Right atrium auricular region (tissue), 2 donors: ENCODE measurements around the gene PHF19. TPM values are rescaled to one million over a fixed set of nuclear protein-coding genes. Genes with fewer than 3 reads are reported as not detected.
A peak's percentile ranks its signal among the peaks of the same experiment; 100 is the strongest.

Experiments
- DNase-seq: peaks from one replicate; pipeline ENCODE4 v3.0.0-alpha.2; 2019; ENCODE audit warnings: low spot score
- H3K27ac ChIP-seq, 2 donors: fragments of 200-600 bp; sonication (generic); 1 replicate in 1 of 2; 2 replicates in 1 of 2; pipeline ENCODE4 v1.5.1; 2016 to 2019
- H3K27me3 ChIP-seq, 2 donors: fragments of 200-600 bp; sonication (generic); one replicate each; pipeline versions ENCODE4 v1.5.1 to v1.6.0; 2017 to 2019
- H3K36me3 ChIP-seq: fragments of 200-600 bp; sonication (generic); one replicate; pipeline ENCODE4 v1.5.1; 2016
- H3K4me1 ChIP-seq, 2 donors: fragments of 200-600 bp; sonication (generic); one replicate each; pipeline versions ENCODE4 v1.5.1 to v1.6.0; 2017 to 2019
- H3K4me3 ChIP-seq, 2 donors: fragments of 200-600 bp; sonication (generic); 1 replicate in 1 of 2; 2 replicates in 1 of 2; pipeline ENCODE4 v1.5.1; 2017 to 2019; ENCODE audit warnings: mild to moderate bottlenecking in 1 of 2, moderate library complexity in 1 of 2
- H3K9me3 ChIP-seq, 2 donors: fragments of 200-600 bp; sonication (generic); one replicate each; pipeline ENCODE4 v1.5.1; 2019
- total RNA-seq, 2 donors: library from RNA; depleted of rRNA; stranded (reverse); fragments of >200 nt; gene quantifications; one replicate each; pipeline ENCODE4 v1.1.0, GENCODE V29; 2016
- TF ChIP-seq, protein P1 (sequence below), 2 donors: fragments of 200-600 bp; sonication (generic); IDR thresholded peaks; one replicate each; pipeline ENCODE4 v1.5.1; 2019; ENCODE audit warnings: antibody characterized with exemption in 2 of 2

Gene PHF19
- total RNA-seq, 2 donors from 2014 or later, result 11.9 to 13.9 TPM

DNA sequence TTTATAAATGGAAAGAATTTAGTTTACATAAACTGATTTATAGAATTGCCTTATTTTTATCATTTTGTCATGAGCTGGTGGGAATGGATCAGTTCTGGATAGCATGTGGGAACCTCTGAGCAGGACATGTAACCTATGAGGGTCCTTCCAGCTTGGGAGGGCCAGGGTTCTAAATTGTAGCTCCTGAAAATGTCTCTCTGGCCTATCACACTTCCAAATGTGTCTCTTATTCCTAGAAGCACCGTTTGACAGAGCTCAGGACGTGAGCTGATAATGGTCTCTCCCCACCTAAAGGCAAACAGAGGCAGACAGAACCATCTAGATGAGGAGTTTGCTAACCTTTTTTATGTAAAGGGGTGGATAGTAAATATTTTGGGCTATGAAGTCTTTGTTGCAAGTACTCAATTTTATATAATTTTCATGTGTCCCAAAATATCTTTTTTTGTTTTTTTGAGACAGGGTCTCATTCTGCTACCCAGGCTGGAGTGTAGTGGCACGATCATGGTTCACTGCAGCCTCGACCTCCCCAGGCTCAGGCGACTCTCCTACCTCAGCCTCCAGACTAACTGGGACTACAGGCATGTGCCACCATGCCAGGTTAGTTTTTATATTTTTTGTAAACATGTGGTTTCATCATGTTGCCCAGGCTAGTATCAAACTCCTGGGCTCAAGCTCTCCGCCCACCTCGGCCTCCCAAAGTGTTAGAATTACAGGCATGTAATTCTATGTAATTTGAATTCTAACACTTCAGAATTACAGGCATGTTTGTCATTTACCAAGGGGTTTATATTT, 45.6 kb upstream of the PHF19 start:
- Histone ChIP-seq H3K27me3 (no peaks in the 10 kb centered on the region), H3K9me3 (no peaks in the 10 kb centered on the region), H3K36me3 (no peaks in the 10 kb centered on the region), H3K4me3 (no peak overlapping the region), H3K4me1 (peaks cover 0 to 40% of the 10 kb centered on the region in 2 donors), H3K27ac (peak overlapping the region; percentile 16 to 86)
- DNase-seq, result no peak
- TF ChIP-seq, protein P1, sequence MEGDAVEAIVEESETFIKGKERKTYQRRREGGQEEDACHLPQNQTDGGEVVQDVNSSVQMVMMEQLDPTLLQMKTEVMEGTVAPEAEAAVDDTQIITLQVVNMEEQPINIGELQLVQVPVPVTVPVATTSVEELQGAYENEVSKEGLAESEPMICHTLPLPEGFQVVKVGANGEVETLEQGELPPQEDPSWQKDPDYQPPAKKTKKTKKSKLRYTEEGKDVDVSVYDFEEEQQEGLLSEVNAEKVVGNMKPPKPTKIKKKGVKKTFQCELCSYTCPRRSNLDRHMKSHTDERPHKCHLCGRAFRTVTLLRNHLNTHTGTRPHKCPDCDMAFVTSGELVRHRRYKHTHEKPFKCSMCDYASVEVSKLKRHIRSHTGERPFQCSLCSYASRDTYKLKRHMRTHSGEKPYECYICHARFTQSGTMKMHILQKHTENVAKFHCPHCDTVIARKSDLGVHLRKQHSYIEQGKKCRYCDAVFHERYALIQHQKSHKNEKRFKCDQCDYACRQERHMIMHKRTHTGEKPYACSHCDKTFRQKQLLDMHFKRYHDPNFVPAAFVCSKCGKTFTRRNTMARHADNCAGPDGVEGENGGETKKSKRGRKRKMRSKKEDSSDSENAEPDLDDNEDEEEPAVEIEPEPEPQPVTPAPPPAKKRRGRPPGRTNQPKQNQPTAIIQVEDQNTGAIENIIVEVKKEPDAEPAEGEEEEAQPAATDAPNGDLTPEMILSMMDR (IDR thresholded peaks at IDR 0.05), result no peak

DNA sequence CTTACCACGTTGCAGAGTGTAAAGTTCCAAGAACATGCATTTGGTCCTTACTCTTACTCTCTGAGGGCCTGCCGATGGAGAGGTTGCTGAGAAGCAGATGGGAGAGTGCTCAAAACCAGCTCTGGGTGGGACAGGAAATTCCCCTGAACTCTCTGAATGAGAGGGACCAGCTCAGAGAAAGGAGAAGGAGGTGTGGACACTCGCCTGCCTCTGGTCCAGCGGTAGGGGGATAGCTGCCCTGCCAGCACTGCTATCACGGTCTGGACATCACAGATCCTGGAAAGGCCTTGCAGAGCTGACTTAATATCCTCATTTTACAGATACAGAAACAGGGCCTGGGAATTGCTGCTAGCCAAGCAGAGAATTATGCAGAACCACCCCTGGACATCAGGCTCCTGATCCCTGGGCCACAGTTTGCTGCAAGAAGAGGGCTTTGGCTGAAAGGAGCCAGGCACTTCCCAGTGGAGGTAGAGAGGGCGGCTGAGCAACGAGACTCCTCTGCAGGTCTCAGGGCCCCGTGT, 44.7 kb upstream of the PHF19 start:
- no peak for DNase-seq
- Histone ChIP-seq H3K4me1 (peaks cover 0 to 43% of the 10 kb centered on the region in 2 donors), H3K27ac (peak overlapping the region; percentile 84 to 86), H3K36me3 (no peaks in the 10 kb centered on the region), H3K9me3 (no peaks in the 10 kb centered on the region), H3K4me3 (no peak overlapping the region), H3K27me3 (no peaks in the 10 kb centered on the region)
- TF ChIP-seq, protein P1 (IDR thresholded peaks at IDR 0.05), result no peak

DNA sequence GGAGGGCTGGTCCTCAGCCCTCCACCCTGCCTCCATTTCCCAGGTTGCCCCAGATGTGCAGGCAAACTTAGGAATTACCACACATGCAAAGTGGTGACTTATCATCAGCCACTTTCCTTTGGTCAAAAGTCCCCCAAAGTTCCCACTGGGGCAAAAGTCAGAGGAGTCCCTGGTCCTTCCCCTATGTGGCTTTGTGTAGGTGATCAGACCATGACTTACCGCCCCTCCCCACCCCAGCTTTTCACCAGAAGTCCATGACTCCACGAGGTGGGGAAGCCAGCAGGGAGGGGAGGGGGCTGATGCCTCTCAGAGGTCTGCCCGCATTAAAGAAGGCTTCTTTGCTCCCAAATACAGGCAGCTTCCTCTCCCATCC, 43.8 kb upstream of the PHF19 start:
- no peaks in the 10 kb centered on the region for H3K36me3 ChIP-seq
- H3K27me3 ChIP-seq, result no peaks in the 10 kb centered on the region
- H3K27ac ChIP-seq, result peak overlapping the region; percentile 84 to 86
- DNase-seq, result no peak
- H3K4me1 ChIP-seq, result peaks cover 0 to 51% of the 10 kb centered on the region in 2 donors
- H3K9me3 ChIP-seq, result no peaks in the 10 kb centered on the region
- no peak overlapping the region for H3K4me3 ChIP-seq
- TF ChIP-seq, protein P1 (IDR thresholded peaks at IDR 0.05), result no peak

DNA sequence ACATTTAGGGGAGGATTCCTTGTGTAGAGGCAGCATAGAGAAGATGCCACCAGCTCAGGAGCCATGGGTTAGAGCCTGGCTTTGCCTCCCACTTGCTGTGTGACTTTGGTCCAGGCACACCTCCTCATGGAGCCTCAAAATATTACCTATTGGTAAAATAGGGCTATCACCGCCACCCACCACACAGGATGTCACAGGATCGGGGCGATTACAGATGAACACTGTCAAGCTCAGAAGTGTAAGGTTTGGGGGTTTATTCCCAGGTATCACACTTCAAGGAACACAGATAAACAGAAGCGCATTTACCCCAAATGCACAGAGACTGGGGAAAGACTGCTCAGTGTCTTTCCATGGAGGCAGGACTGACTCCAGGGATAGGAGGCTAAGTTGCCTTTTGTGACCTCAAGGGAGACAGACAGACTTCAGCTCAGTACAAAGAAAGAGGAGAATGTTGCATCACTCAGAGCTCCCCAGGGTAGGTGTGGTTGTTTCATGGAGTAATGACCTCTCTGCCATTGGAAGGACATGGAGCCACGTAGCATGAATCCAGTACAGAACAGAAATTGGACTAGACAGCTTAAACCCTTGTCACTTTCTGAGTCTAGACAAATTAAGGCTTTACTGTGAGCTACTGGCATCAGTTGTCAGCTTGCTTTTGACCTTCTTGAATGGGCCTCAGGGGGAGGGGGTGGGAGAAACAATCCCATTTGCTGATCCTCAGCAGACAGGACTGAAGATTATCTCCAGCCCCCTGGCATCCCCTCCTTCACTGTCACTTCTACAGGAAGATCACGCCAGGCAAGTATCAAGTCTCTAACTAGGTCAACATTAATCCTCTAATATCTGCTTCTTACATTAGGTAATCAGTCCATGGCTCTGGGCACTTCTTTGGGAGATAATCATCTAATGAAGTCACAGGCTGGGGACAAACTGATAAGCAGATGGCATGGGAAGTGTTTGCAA, 43.1 kb upstream of the PHF19 start:
- Histone ChIP-seq H3K4me1 (peaks cover 0 to 51% of the 10 kb centered on the region in 2 donors), H3K9me3 (no peaks in the 10 kb centered on the region), H3K27me3 (no peaks in the 10 kb centered on the region), H3K36me3 (no peaks in the 10 kb centered on the region), H3K4me3 (no peak overlapping the region), H3K27ac (peak overlapping the region; percentile 84 to 86)
- DNase-seq, result peak; percentile 74
- TF ChIP-seq, protein P1 (IDR thresholded peaks at IDR 0.05), result no peak

DNA sequence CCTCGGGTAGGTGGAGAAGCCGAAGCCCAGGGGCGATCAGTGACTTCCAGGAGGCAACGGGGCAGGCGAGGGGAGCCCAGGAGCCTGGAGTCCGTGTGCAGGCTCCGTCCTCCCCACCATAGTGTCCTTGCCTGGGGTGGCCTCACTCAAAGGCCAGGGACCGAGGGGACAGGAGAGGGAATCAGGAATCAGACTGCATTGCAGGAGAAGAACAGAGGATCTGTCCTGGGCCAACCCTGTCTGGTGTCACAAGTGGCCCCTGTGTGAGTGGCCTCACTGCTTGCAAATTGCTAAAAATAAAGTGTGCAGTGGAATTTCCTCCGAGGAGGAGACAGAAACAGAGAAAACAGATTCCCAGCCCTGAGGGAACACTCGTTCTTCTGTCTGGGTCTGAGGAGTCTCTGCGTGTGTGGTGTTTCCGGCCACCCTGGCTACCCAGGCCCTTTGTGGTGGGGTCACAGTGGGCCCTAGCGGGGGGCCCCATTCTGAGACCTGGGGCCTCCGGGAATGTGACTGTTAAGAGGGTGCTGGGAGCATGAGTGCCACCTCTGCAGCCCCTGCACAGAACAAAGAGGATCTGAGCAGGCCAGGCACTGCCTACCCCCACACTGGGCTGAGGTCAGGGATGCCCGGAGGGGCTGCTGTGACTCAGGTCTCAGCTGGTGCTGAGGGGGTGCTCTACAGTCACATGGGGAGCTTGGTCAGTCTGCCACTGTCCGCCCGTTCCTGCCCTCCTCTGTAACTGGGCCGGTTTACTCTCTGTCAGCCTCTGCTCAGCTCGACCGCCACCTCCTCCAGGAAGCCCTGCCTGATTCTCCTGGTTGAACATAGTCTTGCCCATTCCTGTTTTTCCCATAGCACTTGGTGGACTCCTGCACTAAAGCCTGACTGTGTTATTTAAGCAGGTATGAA, 42.2 kb upstream of the PHF19 start:
- H3K27ac ChIP-seq, result peak overlapping the region; percentile 84 to 86
- H3K27me3 ChIP-seq, result no peaks in the 10 kb centered on the region
- no peaks in the 10 kb centered on the region for H3K9me3 ChIP-seq
- TF ChIP-seq, protein P1 (IDR thresholded peaks at IDR 0.05), result no peak
- peak overlapping the region in 1 of 2 donors; percentile 3 for H3K4me3 ChIP-seq
- DNase-seq, result no peak
- peaks cover 0 to 51% of the 10 kb centered on the region in 2 donors for H3K4me1 ChIP-seq
- no peaks in the 10 kb centered on the region for H3K36me3 ChIP-seq
